Activated T-cell treated with anti-CD3 and anti-CD28 coated beads for 1 hour (primary cell): Measurements from ENCODE around the gene GSK3A.
A peak's percentile ranks its signal among the peaks of the same experiment; 100 is the strongest.
"Not testable (repeated sequence)": the region's sequence is repeated elsewhere in the genome, so short reads cannot be mapped to it uniquely, and the experiment has no call there.

ENCODE experiments used
- DNase-seq: peaks from one replicate; pipeline ENCODE4 v3.0.0-alpha.2; 2020; ENCODE audit warnings: low read depth

The GSK3A gene

GRCh38 chr19:42268142-42268703 lies 25.8 kb upstream of the GSK3A start:
- DNase-seq = peak; percentile 94

GRCh38 chr19:42267644-42268141 lies 25.3 kb upstream of the GSK3A start:
- DNase-seq = no peak

- DNase-seq = not testable (repeated sequence)
Observed at GRCh38 chr19:42266928-42267603, 24.7 kb upstream of the GSK3A start.

- not testable (repeated sequence) for DNase-seq
Observed at GRCh38 chr19:42266105-42266504, 23.7 kb upstream of the GSK3A start.

DNA sequence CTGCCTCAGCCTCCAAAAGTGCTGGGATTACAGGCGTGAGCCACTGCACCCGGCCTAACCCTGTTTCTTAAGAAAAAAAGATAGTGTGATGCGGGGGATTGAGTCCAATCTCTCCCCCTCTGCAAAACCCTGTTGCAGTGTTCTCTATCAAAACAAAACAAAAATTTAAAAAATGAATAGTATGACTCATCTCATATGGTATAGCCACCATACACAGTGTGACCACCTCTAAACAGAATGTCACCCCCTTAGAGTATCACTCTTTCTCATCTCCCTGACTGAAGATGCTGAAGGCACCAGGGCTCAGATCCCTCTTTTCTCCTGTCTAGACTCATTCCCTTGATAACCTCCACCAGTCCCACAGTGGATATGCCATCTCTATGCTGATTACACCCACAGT lies 19.4 kb upstream of the GSK3A start:
- no peak for DNase-seq

- not testable (repeated sequence) for DNase-seq
Observed at GRCh38 chr19:42257842-42258241, 15.4 kb upstream of the GSK3A start.

GRCh38 chr19:42255766-42256745 lies 13.7 kb upstream of the GSK3A start:
- DNase-seq = no peak

DNA sequence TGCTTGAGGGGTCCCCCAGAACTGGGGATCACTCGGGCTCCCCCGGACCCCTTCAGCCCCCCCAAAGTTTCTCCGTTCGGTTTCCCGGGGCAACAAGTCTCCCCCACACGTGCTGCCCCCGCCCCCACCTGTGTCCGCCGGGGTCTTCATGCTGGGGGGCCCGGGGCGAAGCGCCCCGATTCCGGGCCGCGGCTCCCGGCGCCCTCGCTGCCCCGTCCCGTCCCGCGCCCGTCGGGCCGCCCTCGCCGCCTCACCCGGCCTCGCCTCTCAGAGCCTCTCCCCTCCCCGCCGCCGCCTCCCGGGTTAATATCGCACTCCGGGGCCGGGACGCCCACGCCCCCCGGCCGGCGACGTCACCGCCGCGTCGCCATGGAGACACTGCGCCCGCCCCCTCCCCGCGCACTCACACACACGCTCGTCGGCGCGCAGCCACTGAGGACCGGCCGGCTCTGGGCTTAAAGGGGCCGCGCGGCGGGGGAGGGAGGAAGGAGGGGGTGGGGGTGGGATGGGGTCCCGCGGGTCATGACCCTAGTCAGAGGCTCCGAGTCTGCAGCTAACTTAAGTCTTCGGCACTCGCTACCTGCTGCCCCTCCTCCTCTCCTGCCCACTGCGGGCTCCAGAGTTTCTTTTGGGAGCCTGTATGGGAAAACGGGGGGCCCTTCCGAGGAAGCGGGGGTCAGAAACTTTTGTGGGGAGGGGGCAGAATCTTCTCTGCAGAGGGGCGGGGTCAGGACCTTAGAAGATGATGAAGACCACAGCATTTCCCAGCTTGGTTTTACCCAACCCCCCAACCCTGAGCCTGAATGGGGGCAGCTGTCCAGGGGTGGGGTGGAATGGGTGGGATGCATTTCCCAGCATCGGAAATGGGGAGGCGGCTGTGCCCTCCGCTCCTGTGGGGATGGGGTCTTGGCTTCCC lies 12.7 kb upstream of the GSK3A start, which contains the start of gene ERF:
Gene ERF (minus strand): TSS at position 279 of the 916 bp plus-strand sequence. CDS start 129 bp downstream, at position 150.
- peak; percentile 91 for DNase-seq

DNA sequence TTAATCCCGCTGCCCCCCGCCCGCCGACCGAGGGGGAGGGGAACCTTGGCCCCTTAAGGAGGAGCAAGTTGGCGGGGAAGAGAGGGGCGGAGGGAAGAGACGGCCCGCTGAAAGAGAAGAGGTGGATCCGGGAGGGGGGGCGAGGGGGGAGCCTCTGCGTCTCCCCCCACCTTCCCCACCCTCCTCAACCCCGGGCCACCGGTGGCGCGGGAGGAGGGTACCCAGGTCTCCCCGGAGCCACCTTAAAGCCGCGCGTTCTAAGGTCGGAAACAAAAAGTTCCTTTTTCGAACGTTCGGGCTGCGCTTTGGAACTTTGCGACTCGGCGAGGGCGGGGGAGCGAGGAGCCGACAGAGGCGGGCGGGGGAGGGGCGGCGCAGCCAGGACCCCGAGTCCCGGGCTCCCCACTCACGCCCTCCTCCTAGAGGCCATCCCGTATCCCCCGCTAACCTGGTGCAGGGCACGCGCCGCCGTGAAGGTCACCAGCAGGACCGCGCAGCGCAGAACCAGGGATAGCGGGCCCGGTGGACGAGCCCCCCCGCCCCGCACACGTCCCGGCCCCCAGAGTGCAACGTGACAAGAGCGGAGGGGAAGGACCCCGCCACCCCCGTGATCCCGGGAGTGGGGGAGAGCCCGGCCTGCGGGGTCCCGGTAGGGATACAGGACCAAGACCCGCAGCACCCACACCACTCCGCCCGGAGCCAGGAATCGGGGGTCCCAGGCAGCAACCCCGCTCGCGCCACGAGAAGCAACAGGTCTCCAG lies 11.9 kb upstream of the GSK3A start:
- peak; percentile 72 for DNase-seq

GRCh38 chr19:42253245-42254088 lies 11.1 kb upstream of the GSK3A start:
- DNase-seq = peak; percentile 51

DNA sequence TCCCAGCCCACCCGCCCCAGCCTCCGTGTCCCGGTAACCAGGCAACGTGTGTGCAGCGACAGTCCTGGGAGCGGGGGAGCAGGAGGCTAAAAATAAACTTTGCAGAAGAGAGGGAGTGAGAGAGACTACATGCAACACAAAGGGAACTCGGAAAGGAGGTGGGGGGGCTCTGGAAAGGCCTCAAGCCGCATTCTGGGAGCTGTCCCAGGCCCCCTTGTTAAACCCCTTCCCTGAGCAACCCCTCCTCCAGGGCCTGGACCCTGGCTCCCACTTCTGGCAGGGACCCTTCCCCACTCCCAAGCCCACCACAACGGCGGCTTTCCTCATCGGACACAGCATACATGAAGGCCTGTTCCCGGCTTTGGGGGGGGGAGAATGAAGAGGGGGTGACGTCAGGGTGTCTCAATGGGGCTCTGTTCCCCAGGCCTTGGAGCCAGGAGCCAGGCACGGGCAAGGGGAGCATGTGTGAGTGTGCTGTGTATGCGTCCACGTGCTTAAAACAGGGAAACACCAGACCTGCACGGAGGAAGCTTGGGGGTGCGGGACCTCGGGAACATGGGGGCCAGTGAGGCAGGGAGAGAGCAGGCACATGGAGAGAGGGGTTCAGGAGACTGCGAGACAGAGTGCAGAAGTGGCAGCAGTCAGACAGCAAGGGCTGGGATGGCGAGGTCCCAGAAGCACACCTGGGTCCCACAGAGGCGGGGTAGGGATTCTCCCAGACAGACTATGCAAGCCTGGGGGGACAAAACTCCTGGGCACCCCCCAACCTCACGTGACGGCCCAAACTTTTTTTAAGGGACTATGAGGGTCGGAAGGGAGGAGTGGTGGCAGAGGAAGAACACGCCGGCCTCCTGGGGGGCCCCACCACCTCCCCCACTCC lies 10.2 kb upstream of the GSK3A start:
- DNase-seq = no peak

DNA sequence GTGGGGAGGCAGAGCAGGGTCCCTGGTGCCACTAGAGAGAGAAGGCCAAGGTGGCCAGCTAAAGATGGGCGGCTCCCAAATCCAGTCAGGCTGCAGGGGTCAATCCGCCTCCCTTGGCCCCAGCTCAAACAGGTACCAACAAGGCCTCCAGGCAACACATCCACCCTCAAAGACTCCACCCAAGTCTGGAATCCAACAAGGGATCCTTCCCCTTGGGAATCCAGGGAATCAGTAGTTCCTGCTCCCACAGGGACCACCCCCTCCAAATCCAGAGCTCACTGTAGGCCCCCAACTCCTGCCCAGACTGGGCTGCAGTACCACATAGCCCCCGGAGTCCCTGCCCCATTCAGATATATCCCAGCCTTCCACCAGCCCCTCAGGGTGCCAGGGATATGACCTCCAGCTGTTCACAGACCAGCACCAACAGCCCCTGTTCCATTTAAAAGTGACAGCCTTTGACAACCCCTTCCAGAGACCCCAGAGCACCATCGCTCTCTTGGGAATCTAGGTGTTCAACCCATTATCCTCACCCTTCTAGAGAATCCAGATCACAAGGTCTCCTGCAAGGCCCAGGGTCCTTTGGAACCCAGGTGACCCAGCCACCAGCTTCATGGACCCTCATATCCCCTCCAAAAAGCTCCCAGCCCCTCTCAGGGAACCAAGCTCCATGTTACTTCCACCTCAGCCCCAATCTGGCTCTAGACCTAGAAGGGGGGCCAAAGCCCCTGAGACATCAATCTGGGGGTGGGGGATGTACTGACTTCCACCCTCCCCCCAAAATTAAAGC lies 9.4 kb upstream of the GSK3A start:
- DNase-seq = no peak

DNA sequence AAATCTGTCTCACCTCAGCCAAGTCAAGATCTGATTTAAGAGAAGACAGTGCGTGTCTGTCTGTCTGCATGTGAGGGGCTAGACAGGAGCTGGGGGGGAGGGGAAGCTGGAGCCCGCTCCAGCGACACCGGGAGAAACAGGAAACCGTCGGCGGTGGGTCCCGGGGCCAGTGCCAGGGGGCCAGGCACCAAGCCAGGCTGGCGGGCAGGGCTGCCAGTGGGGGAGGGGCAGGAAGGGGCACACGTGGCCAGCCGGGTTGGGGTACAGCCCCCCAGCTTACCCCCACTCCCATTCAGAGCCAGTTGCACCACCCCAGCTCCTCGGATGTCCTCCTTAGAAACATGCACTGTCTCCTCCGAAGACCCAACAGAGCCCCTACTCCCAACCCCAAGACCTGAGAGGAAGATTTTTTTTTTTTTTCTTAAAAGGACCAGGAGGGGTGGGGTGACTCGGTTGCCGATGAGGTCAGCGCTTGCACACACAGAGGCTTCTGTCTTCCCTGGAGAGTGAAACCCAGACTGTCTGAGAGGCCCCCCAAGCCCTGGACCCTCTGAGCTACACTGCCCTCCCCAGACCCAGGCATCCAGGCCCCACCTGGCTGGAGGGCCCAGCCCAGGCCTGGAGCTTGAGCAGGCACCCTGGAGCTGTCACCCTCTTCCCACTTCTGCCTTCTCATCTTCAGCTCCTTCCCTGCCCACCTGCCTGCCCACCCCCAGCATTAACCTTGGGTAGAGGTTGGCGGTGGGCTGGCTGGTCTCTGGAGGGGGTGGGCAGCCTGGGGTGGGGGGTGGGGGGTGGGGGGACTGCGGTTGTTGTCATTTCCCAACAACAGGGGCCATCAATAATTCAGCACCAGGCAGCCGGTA lies 8.5 kb upstream of the GSK3A start:
- no peak for DNase-seq

GRCh38 chr19:42250183-42250665 lies 7.8 kb upstream of the GSK3A start:
- DNase-seq = no peak

DNA sequence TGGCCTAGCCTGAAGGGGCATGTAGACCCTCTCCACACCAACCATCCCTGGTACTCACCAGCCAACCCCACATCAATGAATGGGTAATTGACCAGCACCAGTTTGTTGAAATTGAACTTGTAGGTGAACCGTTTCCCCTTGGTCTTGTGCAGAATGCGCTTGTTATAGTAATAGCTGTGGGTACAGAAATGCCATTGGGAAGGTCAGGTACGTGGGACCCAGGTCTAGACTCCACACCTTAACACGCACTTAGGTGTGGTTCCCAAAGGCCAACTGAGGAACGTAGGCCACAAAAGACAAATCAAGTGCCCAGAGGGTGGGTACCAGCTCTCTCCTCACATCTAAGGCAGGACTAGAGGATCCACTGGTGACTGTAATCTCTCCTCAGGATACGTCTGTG lies 7.4 kb upstream of the GSK3A start:
- DNase-seq = no peak

GRCh38 chr19:42249149-42249750 lies 6.8 kb upstream of the GSK3A start:
- no peak for DNase-seq
